HepG2 (cell line): Measurements from ENCODE around the gene TGM2. TPM values are rescaled to one million over a fixed set of nuclear protein-coding genes. Genes with fewer than 3 reads are reported as not detected.

ENCODE experiments used
- BCL6 ChIP-seq: IDR thresholded peaks from 2 replicates; pipeline ENCODE4 v1.6.1; 2016; ENCODE audit warnings: missing genetic modification reagents, missing compliant biosample characterization
- BCLAF1 ChIP-seq: fragments of 450-650 bp; IDR thresholded peaks from 2 replicates; pipeline ENCODE4 v1.6.1; 2017; ENCODE audit warnings: mild to moderate bottlenecking
- E2F5 ChIP-seq: sonication (generic); formaldehyde crosslinking; conservative IDR thresholded peaks from 2 replicates; pipeline ENCODE4 v1.4.0; 2020; ENCODE audit warnings: missing genetic modification reagents
- EEA1 ChIP-seq: sonication (generic); formaldehyde crosslinking; IDR thresholded peaks from 2 replicates; pipeline ENCODE4 v1.5.1; 2020; ENCODE audit warnings: mild to moderate bottlenecking, missing genetic modification reagents, borderline replicate concordance
- ESRRA ChIP-seq: sonication (generic); formaldehyde crosslinking; IDR thresholded peaks from 2 replicates; pipeline ENCODE4 v1.5.1; 2020; ENCODE audit warnings: mild to moderate bottlenecking, low read depth, missing genetic modification reagents
- KDM5A ChIP-seq: fragments of 200-600 bp; sonication (generic); IDR thresholded peaks from 2 replicates; pipeline ENCODE4 v1.7.0; 2018; ENCODE audit warnings: antibody characterized with exemption, mild to moderate bottlenecking, low read length, borderline replicate concordance
- KLF13 ChIP-seq: sonication (generic); formaldehyde crosslinking; IDR thresholded peaks from 2 replicates; pipeline ENCODE4 v1.4.0; 2020; ENCODE audit warnings: mild to moderate bottlenecking, missing genetic modification reagents
- MEIS2 ChIP-seq: sonication (generic); formaldehyde crosslinking; IDR thresholded peaks from 2 replicates; pipeline ENCODE4 v1.9.0; 2021; ENCODE audit warnings: mild to moderate bottlenecking, missing genetic modification reagents
- MIER2 ChIP-seq: IDR thresholded peaks from 2 replicates; pipeline ENCODE4 v1.6.1; 2016; ENCODE audit warnings: missing biosample characterization, missing genetic modification reagents
- PATZ1 ChIP-seq: sonication (generic); formaldehyde crosslinking; IDR thresholded peaks from 2 replicates; pipeline ENCODE4 v1.4.0; 2020; ENCODE audit warnings: missing genetic modification reagents
- PRMT3 ChIP-seq: sonication (generic); formaldehyde crosslinking; IDR thresholded peaks from 2 replicates; pipeline ENCODE4 v1.8.1; 2022; ENCODE audit warnings: low read depth, mild to moderate bottlenecking, moderate library complexity, missing genetic modification reagents, borderline replicate concordance
- SCMH1 ChIP-seq: sonication (generic); formaldehyde crosslinking; IDR thresholded peaks from 2 replicates; pipeline ENCODE4 v1.9.0; 2021; ENCODE audit warnings: missing genetic modification reagents, mild to moderate bottlenecking, borderline replicate concordance
- SP1 ChIP-seq, 2 experiments: fragments of 450-650 bp in 1 of 2; sonication (generic) in 1 of 2; formaldehyde crosslinking in 1 of 2; IDR thresholded peaks; 2 replicates each; pipeline versions ENCODE4 v1.4.0 to v1.6.1; 2016 to 2020; ENCODE audit warnings: missing genetic modification reagents in 1 of 2
- SP5 ChIP-seq: IDR thresholded peaks from 2 replicates; pipeline ENCODE4 v1.6.1; 2016; ENCODE audit warnings: low read depth, borderline replicate concordance
- TBX2 ChIP-seq: sonication (generic); formaldehyde crosslinking; IDR thresholded peaks from 2 replicates; pipeline ENCODE4 v1.5.0; 2020; ENCODE audit warnings: missing genetic modification reagents, mild to moderate bottlenecking, borderline replicate concordance
- TOE1 ChIP-seq: sonication (generic); formaldehyde crosslinking; IDR thresholded peaks from 2 replicates; pipeline ENCODE4 v1.4.0; 2020; ENCODE audit warnings: mild to moderate bottlenecking, missing genetic modification reagents
- polyA plus RNA-seq, 8 experiments: library from polyadenylated mRNA; depleted of rRNA in 3 of 8; stranded (reverse) in 7 of 8; unstranded in 1 of 8; fragments of >200 nt; fragmentation: Illumina TruSeq in 4 of 8; extraction: Trizol in 4 of 8; gene quantifications; 2 replicates each; pipeline versions ENCODE4 v1.2.1 to v1.2.3, GENCODE V29; 2011 to 2016; ENCODE audit warnings: low read depth in 4 of 8, missing spikeins in 1 of 8, mixed read lengths in 1 of 8; ENCODE audit not compliant: insufficient read depth in 1 of 8
- total RNA-seq, 5 experiments: library from RNA; depleted of rRNA; stranded (reverse); fragments of >200 nt; fragmentation: Illumina TruSeq; extraction: Trizol; gene quantifications; 2 replicates each; pipeline ENCODE4 v1.2.3, GENCODE V29; 2016; ENCODE audit warnings: low read depth in 1 of 5
- TF ChIP-seq, protein P1 (sequence below): sonication (generic); formaldehyde crosslinking; IDR thresholded peaks from 2 replicates; pipeline ENCODE4 v1.4.0; 2020; ENCODE audit warnings: missing genetic modification reagents
- TF ChIP-seq, protein P2 (sequence below): sonication (generic); formaldehyde crosslinking; IDR thresholded peaks from 2 replicates; pipeline ENCODE4 v1.4.0; 2020; ENCODE audit warnings: missing genetic modification reagents

TGM2 gene
- total and polyA plus RNA-seq, 2 of the 13 experiments (the other 11 are each of a cell fraction or from before 2014, with no cell fraction given) = 4.2 to 46.4 TPM

GRCh38 chr20:38167851-38168760 is 3.0 kb upstream of the TGM2 start (continued):
- TF ChIP-seq, protein P1, sequence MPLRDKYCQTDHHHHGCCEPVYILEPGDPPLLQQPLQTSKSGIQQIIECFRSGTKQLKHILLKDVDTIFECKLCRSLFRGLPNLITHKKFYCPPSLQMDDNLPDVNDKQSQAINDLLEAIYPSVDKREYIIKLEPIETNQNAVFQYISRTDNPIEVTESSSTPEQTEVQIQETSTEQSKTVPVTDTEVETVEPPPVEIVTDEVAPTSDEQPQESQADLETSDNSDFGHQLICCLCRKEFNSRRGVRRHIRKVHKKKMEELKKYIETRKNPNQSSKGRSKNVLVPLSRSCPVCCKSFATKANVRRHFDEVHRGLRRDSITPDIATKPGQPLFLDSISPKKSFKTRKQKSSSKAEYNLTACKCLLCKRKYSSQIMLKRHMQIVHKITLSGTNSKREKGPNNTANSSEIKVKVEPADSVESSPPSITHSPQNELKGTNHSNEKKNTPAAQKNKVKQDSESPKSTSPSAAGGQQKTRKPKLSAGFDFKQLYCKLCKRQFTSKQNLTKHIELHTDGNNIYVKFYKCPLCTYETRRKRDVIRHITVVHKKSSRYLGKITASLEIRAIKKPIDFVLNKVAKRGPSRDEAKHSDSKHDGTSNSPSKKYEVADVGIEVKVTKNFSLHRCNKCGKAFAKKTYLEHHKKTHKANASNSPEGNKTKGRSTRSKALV (CRISPR knock-in tag) = no peak
- TF ChIP-seq TBX2 (peak; percentile 67; the same call in 1 of the 2 replicates), BCLAF1 (no peak), SP5 (no peak; the same call in 1 of the 2 replicates), PATZ1 (peak; percentile 97), ESRRA (0 out of 2 replicates have a peak, but pooled peaks have one; percentile 36), KDM5A (no peak), TOE1 (no peak), EEA1 (CRISPR knock-in tag) (no peak), SP1 (IDR thresholded peaks at IDR 0.05) (no peak), SP1 (CRISPR knock-in tag; IDR thresholded peaks at IDR 0.05) (no peak), BCL6 (CRISPR knock-in tag) (peak; percentile 97), MEIS2 (CRISPR knock-in tag) (peak; percentile 79; the same call in 1 of the 2 replicates), E2F5 (no peak), KLF13 (CRISPR knock-in tag) (no peak), PRMT3 (CRISPR knock-in tag) (no peak), MIER2 (CRISPR knock-in tag) (no peak), SCMH1 (CRISPR knock-in tag) (no peak)
- TF ChIP-seq, protein P2, sequence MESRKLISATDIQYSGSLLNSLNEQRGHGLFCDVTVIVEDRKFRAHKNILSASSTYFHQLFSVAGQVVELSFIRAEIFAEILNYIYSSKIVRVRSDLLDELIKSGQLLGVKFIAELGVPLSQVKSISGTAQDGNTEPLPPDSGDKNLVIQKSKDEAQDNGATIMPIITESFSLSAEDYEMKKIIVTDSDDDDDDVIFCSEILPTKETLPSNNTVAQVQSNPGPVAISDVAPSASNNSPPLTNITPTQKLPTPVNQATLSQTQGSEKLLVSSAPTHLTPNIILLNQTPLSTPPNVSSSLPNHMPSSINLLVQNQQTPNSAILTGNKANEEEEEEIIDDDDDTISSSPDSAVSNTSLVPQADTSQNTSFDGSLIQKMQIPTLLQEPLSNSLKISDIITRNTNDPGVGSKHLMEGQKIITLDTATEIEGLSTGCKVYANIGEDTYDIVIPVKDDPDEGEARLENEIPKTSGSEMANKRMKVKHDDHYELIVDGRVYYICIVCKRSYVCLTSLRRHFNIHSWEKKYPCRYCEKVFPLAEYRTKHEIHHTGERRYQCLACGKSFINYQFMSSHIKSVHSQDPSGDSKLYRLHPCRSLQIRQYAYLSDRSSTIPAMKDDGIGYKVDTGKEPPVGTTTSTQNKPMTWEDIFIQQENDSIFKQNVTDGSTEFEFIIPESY (CRISPR knock-in tag) = 0 out of 2 replicates have a peak, but pooled peaks have one; percentile 5
